ENCODE data around the gene ATG4A.
A peak's percentile ranks its signal among the peaks of the same experiment; 100 is the strongest.

Gene ATG4A

GRCh38 chrX:108091264-108091877 is at the start of gene ATG4A, which contains the start of gene PSMD10:
TSS of gene ATG4A (plus strand) at chrX:108091778. CDS start at chrX:108091827, 49 bp downstream.
TSS of gene PSMD10 (minus strand) at chrX:108091542. CDS start at chrX:108091520, 22 bp downstream.
- H3K9me3 ChIP-seq: no peaks in the 10 kb centered on the region
- H3K4me1 ChIP-seq: peaks cover 11% of the 10 kb centered on the region
- H4K20me1 ChIP-seq: no peaks in the 10 kb centered on the region
- peaks cover 64% of the 10 kb centered on the region for H3K27me3 ChIP-seq
- H3K27ac ChIP-seq: peak within 1 kb of the TSS; percentile 80
- H3K9ac ChIP-seq: peak within 1 kb of the TSS; percentile 78
- H3K4me3 ChIP-seq: peak within 1 kb of the TSS; percentile 77
- H3K4me2 ChIP-seq: peak within 1 kb of the TSS; percentile 75
- peaks cover 11% of the 10 kb centered on the region for H3K36me3 ChIP-seq
- TF ChIP-seq Cebpa-rat (IDR thresholded peaks at IDR 0.05): no peak

GRCh38 chrX:108044554-108045256 is 46.9 kb upstream of the ATG4A start, which contains the start of gene VSIG1:
TSS of gene VSIG1 (plus strand) at chrX:108045065. CDS start at chrX:108045131, 66 bp downstream.
- Histone ChIP-seq H3K36me3 (no peaks in the 10 kb centered on the region), H3K4me3 (no peak within 1 kb of the TSS), H3K4me1 (no peaks in the 10 kb centered on the region), H3K27me3 (peaks cover 50% of the 10 kb centered on the region), H3K9ac (no peak within 1 kb of the TSS), H4K20me1 (no peaks in the 10 kb centered on the region), H3K9me3 (no peaks in the 10 kb centered on the region), H3K27ac (no peak within 1 kb of the TSS), H3K4me2 (no peak within 1 kb of the TSS)
- no peak for TF ChIP-seq Cebpa-rat (IDR thresholded peaks at IDR 0.05)

- H3K9ac ChIP-seq: no peak overlapping the region
- H3K4me3 ChIP-seq: no peak overlapping the region
- TF ChIP-seq Cebpa-rat (IDR thresholded peaks at IDR 0.05): no peak
- H3K9me3 ChIP-seq: no peaks in the 10 kb centered on the region
- H3K27ac ChIP-seq: no peak overlapping the region
- H3K36me3 ChIP-seq: no peaks in the 10 kb centered on the region
- no peaks in the 10 kb centered on the region for H3K4me1 ChIP-seq
- no peaks in the 10 kb centered on the region; the same call in 1 of the 2 replicates for H4K20me1 ChIP-seq
- H3K4me2 ChIP-seq: no peak overlapping the region
- peaks cover 61% of the 10 kb centered on the region for H3K27me3 ChIP-seq
These were observed 41.9 kb upstream of the ATG4A start for GRCh38 chrX:108049649-108050048.

GRCh38 chrX:108053218-108053617 is 38.4 kb upstream of the ATG4A start:
- TF ChIP-seq Cebpa-rat (IDR thresholded peaks at IDR 0.05): no peak
- Histone ChIP-seq H3K27ac (no peak overlapping the region), H3K27me3 (peaks cover 83% of the 10 kb centered on the region)

GRCh38 chrX:108055546-108055945 is 36.0 kb upstream of the ATG4A start:
- no peaks in the 10 kb centered on the region for H3K9me3 ChIP-seq
- peaks cover 93% of the 10 kb centered on the region for H3K27me3 ChIP-seq
- H3K4me3 ChIP-seq: no peak overlapping the region
- no peaks in the 10 kb centered on the region for H3K36me3 ChIP-seq
- H3K4me2 ChIP-seq: no peak overlapping the region
- no peak for TF ChIP-seq Cebpa-rat (IDR thresholded peaks at IDR 0.05)
- no peak overlapping the region for H3K9ac ChIP-seq
- H3K27ac ChIP-seq: no peak overlapping the region
- no peaks in the 10 kb centered on the region for H3K4me1 ChIP-seq
- no peaks in the 10 kb centered on the region; the same call in 1 of the 2 replicates for H4K20me1 ChIP-seq

More at GRCh38 chrX:108053218-108053617, 38.4 kb upstream of the ATG4A start:
- Histone ChIP-seq H3K4me3 (no peak overlapping the region), H3K9me3 (no peaks in the 10 kb centered on the region), H3K9ac (no peak overlapping the region), H3K4me1 (no peaks in the 10 kb centered on the region), H4K20me1 (no peaks in the 10 kb centered on the region; the same call in 1 of the 2 replicates), H3K4me2 (no peak overlapping the region), H3K36me3 (no peaks in the 10 kb centered on the region)

- H4K20me1 ChIP-seq: 0 out of 2 replicates have a peak, but pooled peaks cover 7% of the 10 kb centered on the region
These were observed 31.8 kb upstream of the ATG4A start for GRCh38 chrX:108059801-108060200.

GRCh38 chrX:108064001-108064400 is 27.6 kb upstream of the ATG4A start:
- no peak for TF ChIP-seq Cebpa-rat (IDR thresholded peaks at IDR 0.05)
- no peaks in the 10 kb centered on the region for H3K4me1 ChIP-seq

More at GRCh38 chrX:108059801-108060200, 31.8 kb upstream of the ATG4A start:
- Histone ChIP-seq H3K27ac (no peak overlapping the region), H3K9ac (no peak overlapping the region), H3K4me1 (no peaks in the 10 kb centered on the region), H3K4me3 (no peak overlapping the region), H3K9me3 (no peaks in the 10 kb centered on the region), H3K4me2 (no peak overlapping the region), H3K27me3 (peaks cover 97% of the 10 kb centered on the region), H3K36me3 (no peaks in the 10 kb centered on the region)
- TF ChIP-seq Cebpa-rat (IDR thresholded peaks at IDR 0.05): no peak

GRCh38 chrX:108064613-108065012 is 27.0 kb upstream of the ATG4A start:
- peaks cover 16% of the 10 kb centered on the region; the same call in 1 of the 2 replicates for H4K20me1 ChIP-seq
- H3K27ac ChIP-seq: no peak overlapping the region
- H3K9me3 ChIP-seq: no peaks in the 10 kb centered on the region
- no peak for TF ChIP-seq Cebpa-rat (IDR thresholded peaks at IDR 0.05)
- H3K36me3 ChIP-seq: no peaks in the 10 kb centered on the region
- no peak overlapping the region for H3K9ac ChIP-seq
- H3K4me1 ChIP-seq: no peaks in the 10 kb centered on the region
- peaks cover 98% of the 10 kb centered on the region for H3K27me3 ChIP-seq
- H3K4me3 ChIP-seq: no peak overlapping the region
- H3K4me2 ChIP-seq: no peak overlapping the region

More at GRCh38 chrX:108064001-108064400, 27.6 kb upstream of the ATG4A start:
- H3K36me3 ChIP-seq: no peaks in the 10 kb centered on the region
- no peak overlapping the region for H3K4me3 ChIP-seq
- H3K9me3 ChIP-seq: no peaks in the 10 kb centered on the region
- H3K27me3 ChIP-seq: peaks cover 98% of the 10 kb centered on the region
- peaks cover 14% of the 10 kb centered on the region; the same call in 1 of the 2 replicates for H4K20me1 ChIP-seq
- no peak overlapping the region for H3K4me2 ChIP-seq
- no peak overlapping the region for H3K9ac ChIP-seq
- H3K27ac ChIP-seq: no peak overlapping the region

GRCh38 chrX:108068121-108068520 is 23.5 kb upstream of the ATG4A start:
- no peak overlapping the region for H3K27ac ChIP-seq

GRCh38 chrX:108070891-108071290 is 20.7 kb upstream of the ATG4A start:
- no peak overlapping the region for H3K4me2 ChIP-seq
- peaks cover 23% of the 10 kb centered on the region; the same call in 1 of the 2 replicates for H4K20me1 ChIP-seq
- H3K4me3 ChIP-seq: no peak overlapping the region
- no peaks in the 10 kb centered on the region for H3K4me1 ChIP-seq
- no peak overlapping the region for H3K27ac ChIP-seq
- H3K36me3 ChIP-seq: no peaks in the 10 kb centered on the region
- no peaks in the 10 kb centered on the region for H3K9me3 ChIP-seq
- no peak for TF ChIP-seq Cebpa-rat (IDR thresholded peaks at IDR 0.05)
- H3K9ac ChIP-seq: no peak overlapping the region
- peaks cover 97% of the 10 kb centered on the region for H3K27me3 ChIP-seq

More at GRCh38 chrX:108068121-108068520, 23.5 kb upstream of the ATG4A start:
- H4K20me1 ChIP-seq: peaks cover 17% of the 10 kb centered on the region; the same call in 1 of the 2 replicates
- H3K4me1 ChIP-seq: no peaks in the 10 kb centered on the region
- no peak overlapping the region for H3K4me2 ChIP-seq
- H3K4me3 ChIP-seq: no peak overlapping the region
- no peak for TF ChIP-seq Cebpa-rat (IDR thresholded peaks at IDR 0.05)
- H3K9me3 ChIP-seq: no peaks in the 10 kb centered on the region
- peaks cover 96% of the 10 kb centered on the region for H3K27me3 ChIP-seq
- H3K36me3 ChIP-seq: no peaks in the 10 kb centered on the region
- H3K9ac ChIP-seq: no peak overlapping the region

Data from BLaER1 (cell line).